ENCODE data around the gene EFCAB5. TPM values are rescaled to one million over a fixed set of nuclear protein-coding genes. Genes with fewer than 3 reads are reported as not detected.
A peak's percentile ranks its signal among the peaks of the same experiment; 100 is the strongest.

The EFCAB5 gene
- total and polyA plus RNA-seq, 2 of the 13 experiments (the other 11 are each of a cell fraction or from before 2014, with no cell fraction given) = 0.15 TPM; not detected in 1

DNA sequence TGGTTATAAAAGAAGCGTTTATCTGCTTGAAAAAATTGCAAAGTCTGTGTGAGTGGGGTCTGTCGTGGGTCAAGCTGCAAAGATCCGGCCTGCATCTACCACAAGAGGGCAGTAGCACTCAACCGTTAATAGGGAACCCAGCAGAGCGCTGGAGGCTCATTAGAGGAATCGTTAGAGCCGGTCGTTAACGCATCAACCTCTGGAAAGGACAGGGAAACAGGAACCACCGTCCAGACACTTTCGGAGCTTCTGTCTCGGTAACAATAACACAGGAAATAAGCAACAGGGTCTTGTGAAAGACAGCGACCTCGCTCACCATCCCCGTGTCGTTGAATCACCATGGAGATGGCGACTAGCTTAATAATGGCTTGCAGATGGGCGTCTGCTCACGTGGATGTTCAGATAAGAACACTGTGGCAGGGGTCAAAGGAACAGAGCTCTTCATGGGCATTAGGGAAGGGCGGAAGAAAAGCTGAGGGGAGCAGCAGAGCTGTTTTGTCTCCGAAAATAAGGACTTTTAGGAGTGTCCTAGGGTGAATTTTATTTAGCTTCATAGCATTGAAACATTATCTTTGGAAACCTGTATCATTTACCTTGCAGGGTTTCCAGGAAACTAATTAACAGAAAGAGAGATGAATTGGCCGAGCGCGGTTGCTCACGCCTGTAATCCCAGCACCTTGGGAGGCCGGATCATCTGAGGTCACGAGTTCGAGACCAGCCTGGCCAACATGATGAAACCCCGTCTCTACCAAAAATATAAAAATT lies 163.3 kb downstream of the EFCAB5 start (continued):
- TF ChIP-seq, protein P1, sequence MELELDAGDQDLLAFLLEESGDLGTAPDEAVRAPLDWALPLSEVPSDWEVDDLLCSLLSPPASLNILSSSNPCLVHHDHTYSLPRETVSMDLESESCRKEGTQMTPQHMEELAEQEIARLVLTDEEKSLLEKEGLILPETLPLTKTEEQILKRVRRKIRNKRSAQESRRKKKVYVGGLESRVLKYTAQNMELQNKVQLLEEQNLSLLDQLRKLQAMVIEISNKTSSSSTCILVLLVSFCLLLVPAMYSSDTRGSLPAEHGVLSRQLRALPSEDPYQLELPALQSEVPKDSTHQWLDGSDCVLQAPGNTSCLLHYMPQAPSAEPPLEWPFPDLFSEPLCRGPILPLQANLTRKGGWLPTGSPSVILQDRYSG (CRISPR knock-in tag; IDR thresholded peaks at IDR 0.05) = no peak
- TF ChIP-seq NFYC (CRISPR knock-in tag; IDR thresholded peaks at IDR 0.05) = no peak
- TF ChIP-seq RFXANK (CRISPR knock-in tag; IDR thresholded peaks at IDR 0.05) = no peak
- TF ChIP-seq ZNF274 (CRISPR knock-in tag; IDR thresholded peaks at IDR 0.05) = no peak
- TF ChIP-seq ZNF720 (CRISPR knock-in tag; IDR thresholded peaks at IDR 0.05) = no peak
- no peak for TF ChIP-seq U2AF2 (IDR thresholded peaks at IDR 0.05; ENCODE audit: low read depth, low read length)
- TF ChIP-seq SOX5 (CRISPR knock-in tag; IDR thresholded peaks at IDR 0.05; ENCODE audit: borderline replicate concordance) = peak; percentile 80
- no peak for TF ChIP-seq ZNF776 (CRISPR knock-in tag; IDR thresholded peaks at IDR 0.05)
- TF ChIP-seq, protein P2, sequence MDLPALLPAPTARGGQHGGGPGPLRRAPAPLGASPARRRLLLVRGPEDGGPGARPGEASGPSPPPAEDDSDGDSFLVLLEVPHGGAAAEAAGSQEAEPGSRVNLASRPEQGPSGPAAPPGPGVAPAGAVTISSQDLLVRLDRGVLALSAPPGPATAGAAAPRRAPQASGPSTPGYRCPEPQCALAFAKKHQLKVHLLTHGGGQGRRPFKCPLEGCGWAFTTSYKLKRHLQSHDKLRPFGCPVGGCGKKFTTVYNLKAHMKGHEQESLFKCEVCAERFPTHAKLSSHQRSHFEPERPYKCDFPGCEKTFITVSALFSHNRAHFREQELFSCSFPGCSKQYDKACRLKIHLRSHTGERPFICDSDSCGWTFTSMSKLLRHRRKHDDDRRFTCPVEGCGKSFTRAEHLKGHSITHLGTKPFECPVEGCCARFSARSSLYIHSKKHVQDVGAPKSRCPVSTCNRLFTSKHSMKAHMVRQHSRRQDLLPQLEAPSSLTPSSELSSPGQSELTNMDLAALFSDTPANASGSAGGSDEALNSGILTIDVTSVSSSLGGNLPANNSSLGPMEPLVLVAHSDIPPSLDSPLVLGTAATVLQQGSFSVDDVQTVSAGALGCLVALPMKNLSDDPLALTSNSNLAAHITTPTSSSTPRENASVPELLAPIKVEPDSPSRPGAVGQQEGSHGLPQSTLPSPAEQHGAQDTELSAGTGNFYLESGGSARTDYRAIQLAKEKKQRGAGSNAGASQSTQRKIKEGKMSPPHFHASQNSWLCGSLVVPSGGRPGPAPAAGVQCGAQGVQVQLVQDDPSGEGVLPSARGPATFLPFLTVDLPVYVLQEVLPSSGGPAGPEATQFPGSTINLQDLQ (CRISPR knock-in tag; IDR thresholded peaks at IDR 0.05) = no peak
- TF ChIP-seq ELF4 (CRISPR knock-in tag; IDR thresholded peaks at IDR 0.05; ENCODE audit: borderline replicate concordance) = no peak
- TF ChIP-seq ZNF878 (CRISPR knock-in tag; IDR thresholded peaks at IDR 0.05) = 0 out of 2 replicates have a peak, but pooled peaks have one; percentile 48
- no peak for TF ChIP-seq RBFOX2 (IDR thresholded peaks at IDR 0.05; ENCODE audit: low read depth, low read length)
- TF ChIP-seq, protein P3, sequence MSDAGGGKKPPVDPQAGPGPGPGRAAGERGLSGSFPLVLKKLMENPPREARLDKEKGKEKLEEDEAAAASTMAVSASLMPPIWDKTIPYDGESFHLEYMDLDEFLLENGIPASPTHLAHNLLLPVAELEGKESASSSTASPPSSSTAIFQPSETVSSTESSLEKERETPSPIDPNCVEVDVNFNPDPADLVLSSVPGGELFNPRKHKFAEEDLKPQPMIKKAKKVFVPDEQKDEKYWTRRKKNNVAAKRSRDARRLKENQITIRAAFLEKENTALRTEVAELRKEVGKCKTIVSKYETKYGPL (CRISPR knock-in tag; IDR thresholded peaks at IDR 0.05) = no peak
- TF ChIP-seq, protein P4, sequence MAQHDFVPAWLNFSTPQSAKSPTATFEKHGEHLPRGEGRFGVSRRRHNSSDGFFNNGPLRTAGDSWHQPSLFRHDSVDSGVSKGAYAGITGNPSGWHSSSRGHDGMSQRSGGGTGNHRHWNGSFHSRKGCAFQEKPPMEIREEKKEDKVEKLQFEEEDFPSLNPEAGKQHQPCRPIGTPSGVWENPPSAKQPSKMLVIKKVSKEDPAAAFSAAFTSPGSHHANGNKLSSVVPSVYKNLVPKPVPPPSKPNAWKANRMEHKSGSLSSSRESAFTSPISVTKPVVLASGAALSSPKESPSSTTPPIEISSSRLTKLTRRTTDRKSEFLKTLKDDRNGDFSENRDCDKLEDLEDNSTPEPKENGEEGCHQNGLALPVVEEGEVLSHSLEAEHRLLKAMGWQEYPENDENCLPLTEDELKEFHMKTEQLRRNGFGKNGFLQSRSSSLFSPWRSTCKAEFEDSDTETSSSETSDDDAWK (CRISPR knock-in tag; IDR thresholded peaks at IDR 0.05) = no peak
- TF ChIP-seq, protein P5, sequence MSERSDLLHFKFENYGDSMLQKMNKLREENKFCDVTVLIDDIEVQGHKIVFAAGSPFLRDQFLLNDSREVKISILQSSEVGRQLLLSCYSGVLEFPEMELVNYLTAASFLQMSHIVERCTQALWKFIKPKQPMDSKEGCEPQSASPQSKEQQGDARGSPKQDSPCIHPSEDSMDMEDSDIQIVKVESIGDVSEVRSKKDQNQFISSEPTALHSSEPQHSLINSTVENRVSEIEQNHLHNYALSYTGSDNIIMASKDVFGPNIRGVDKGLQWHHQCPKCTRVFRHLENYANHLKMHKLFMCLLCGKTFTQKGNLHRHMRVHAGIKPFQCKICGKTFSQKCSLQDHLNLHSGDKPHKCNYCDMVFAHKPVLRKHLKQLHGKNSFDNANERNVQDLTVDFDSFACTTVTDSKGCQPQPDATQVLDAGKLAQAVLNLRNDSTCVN (CRISPR knock-in tag; IDR thresholded peaks at IDR 0.05; ENCODE audit: borderline replicate concordance) = peak; percentile 60; the same call in 1 of the 2 replicates
- TF ChIP-seq, protein P6, sequence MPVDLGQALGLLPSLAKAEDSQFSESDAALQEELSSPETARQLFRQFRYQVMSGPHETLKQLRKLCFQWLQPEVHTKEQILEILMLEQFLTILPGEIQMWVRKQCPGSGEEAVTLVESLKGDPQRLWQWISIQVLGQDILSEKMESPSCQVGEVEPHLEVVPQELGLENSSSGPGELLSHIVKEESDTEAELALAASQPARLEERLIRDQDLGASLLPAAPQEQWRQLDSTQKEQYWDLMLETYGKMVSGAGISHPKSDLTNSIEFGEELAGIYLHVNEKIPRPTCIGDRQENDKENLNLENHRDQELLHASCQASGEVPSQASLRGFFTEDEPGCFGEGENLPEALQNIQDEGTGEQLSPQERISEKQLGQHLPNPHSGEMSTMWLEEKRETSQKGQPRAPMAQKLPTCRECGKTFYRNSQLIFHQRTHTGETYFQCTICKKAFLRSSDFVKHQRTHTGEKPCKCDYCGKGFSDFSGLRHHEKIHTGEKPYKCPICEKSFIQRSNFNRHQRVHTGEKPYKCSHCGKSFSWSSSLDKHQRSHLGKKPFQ (CRISPR knock-in tag; IDR thresholded peaks at IDR 0.05; ENCODE audit: insufficient replicate concordance) = no peak
- peak; percentile 54; the same call in 1 of the 2 replicates for TF ChIP-seq MYC (CRISPR knock-in tag; IDR thresholded peaks at IDR 0.05; ENCODE audit: borderline replicate concordance)
- TF ChIP-seq, protein P7, sequence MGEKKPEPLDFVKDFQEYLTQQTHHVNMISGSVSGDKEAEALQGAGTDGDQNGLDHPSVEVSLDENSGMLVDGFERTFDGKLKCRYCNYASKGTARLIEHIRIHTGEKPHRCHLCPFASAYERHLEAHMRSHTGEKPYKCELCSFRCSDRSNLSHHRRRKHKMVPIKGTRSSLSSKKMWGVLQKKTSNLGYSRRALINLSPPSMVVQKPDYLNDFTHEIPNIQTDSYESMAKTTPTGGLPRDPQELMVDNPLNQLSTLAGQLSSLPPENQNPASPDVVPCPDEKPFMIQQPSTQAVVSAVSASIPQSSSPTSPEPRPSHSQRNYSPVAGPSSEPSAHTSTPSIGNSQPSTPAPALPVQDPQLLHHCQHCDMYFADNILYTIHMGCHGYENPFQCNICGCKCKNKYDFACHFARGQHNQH (CRISPR knock-in tag; IDR thresholded peaks at IDR 0.05) = no peak
- TF ChIP-seq ZFP1 (CRISPR knock-in tag; IDR thresholded peaks at IDR 0.05) = no peak
